Panc1 (cell line): ENCODE measurements around the gene MRPL24.
A peak's percentile ranks its signal among the peaks of the same experiment; 100 is the strongest.

Experiments used
- POLR2AphosphoS5 ChIP-seq: IDR thresholded peaks from 2 replicates; pipeline ENCODE4 v1.6.1; 2012; ENCODE audit warnings: mild to moderate bottlenecking, low read depth, low read length, moderate library complexity
- SIN3A ChIP-seq: IDR thresholded peaks from 2 replicates; pipeline ENCODE4 v1.6.1; 2012; ENCODE audit warnings: low read depth, mild to moderate bottlenecking, low read length, moderate library complexity, borderline replicate concordance; ENCODE audit not compliant: insufficient read depth
- TCF7L2 ChIP-seq: IDR thresholded peaks from 2 replicates; pipeline ENCODE4 v1.6.1; 2011; ENCODE audit warnings: mild to moderate bottlenecking, low read depth, low read length, inconsistent platforms
- TF ChIP-seq, protein P1 (sequence below): fragments of 450-650 bp; IDR thresholded peaks from 2 replicates; pipeline ENCODE4 v1.5.1; 2017; ENCODE audit warnings: mild to moderate bottlenecking
- TF ChIP-seq, protein P2 (sequence below), 2 experiments: IDR thresholded peaks; 2 replicates each; pipeline ENCODE4 v1.6.1; 2011 to 2012; ENCODE audit warnings: low read depth in 2 of 2, control low read depth in 1 of 2, low read length in 1 of 2, mild to moderate bottlenecking in 1 of 2, moderate library complexity in 1 of 2; ENCODE audit not compliant: insufficient read depth in 1 of 2

- TF ChIP-seq POLR2AphosphoS5, result no peak
- TF ChIP-seq, protein P1, sequence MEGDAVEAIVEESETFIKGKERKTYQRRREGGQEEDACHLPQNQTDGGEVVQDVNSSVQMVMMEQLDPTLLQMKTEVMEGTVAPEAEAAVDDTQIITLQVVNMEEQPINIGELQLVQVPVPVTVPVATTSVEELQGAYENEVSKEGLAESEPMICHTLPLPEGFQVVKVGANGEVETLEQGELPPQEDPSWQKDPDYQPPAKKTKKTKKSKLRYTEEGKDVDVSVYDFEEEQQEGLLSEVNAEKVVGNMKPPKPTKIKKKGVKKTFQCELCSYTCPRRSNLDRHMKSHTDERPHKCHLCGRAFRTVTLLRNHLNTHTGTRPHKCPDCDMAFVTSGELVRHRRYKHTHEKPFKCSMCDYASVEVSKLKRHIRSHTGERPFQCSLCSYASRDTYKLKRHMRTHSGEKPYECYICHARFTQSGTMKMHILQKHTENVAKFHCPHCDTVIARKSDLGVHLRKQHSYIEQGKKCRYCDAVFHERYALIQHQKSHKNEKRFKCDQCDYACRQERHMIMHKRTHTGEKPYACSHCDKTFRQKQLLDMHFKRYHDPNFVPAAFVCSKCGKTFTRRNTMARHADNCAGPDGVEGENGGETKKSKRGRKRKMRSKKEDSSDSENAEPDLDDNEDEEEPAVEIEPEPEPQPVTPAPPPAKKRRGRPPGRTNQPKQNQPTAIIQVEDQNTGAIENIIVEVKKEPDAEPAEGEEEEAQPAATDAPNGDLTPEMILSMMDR, result no peak
- peak; percentile 65 for TF ChIP-seq SIN3A
- TF ChIP-seq TCF7L2, result no peak; the same call in 1 of the 2 replicates
- TF ChIP-seq, protein P2, sequence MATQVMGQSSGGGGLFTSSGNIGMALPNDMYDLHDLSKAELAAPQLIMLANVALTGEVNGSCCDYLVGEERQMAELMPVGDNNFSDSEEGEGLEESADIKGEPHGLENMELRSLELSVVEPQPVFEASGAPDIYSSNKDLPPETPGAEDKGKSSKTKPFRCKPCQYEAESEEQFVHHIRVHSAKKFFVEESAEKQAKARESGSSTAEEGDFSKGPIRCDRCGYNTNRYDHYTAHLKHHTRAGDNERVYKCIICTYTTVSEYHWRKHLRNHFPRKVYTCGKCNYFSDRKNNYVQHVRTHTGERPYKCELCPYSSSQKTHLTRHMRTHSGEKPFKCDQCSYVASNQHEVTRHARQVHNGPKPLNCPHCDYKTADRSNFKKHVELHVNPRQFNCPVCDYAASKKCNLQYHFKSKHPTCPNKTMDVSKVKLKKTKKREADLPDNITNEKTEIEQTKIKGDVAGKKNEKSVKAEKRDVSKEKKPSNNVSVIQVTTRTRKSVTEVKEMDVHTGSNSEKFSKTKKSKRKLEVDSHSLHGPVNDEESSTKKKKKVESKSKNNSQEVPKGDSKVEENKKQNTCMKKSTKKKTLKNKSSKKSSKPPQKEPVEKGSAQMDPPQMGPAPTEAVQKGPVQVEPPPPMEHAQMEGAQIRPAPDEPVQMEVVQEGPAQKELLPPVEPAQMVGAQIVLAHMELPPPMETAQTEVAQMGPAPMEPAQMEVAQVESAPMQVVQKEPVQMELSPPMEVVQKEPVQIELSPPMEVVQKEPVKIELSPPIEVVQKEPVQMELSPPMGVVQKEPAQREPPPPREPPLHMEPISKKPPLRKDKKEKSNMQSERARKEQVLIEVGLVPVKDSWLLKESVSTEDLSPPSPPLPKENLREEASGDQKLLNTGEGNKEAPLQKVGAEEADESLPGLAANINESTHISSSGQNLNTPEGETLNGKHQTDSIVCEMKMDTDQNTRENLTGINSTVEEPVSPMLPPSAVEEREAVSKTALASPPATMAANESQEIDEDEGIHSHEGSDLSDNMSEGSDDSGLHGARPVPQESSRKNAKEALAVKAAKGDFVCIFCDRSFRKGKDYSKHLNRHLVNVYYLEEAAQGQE (IDR thresholded peaks at IDR 0.05; ENCODE audit: insufficient read depth in 1 of 2, low read depth in 2 of 2, low read length in 1 of 2), result no peak
These were observed 36.0 kb downstream of the MRPL24 start for GRCh38 chr1:156704930-156705320.
